Fibroblast of the conjunctiva (primary cell): ENCODE measurements around the gene TMEM178A.
"Not testable (repeated sequence)": the region's sequence is repeated elsewhere in the genome, so short reads cannot be mapped to it uniquely, and the experiment has no call there.

Source experiments
- DNase-seq: peaks from one replicate; pipeline ENCODE4 v3.0.0-alpha.2; 2010; ENCODE audit warnings: low read depth

The TMEM178A gene

DNA sequence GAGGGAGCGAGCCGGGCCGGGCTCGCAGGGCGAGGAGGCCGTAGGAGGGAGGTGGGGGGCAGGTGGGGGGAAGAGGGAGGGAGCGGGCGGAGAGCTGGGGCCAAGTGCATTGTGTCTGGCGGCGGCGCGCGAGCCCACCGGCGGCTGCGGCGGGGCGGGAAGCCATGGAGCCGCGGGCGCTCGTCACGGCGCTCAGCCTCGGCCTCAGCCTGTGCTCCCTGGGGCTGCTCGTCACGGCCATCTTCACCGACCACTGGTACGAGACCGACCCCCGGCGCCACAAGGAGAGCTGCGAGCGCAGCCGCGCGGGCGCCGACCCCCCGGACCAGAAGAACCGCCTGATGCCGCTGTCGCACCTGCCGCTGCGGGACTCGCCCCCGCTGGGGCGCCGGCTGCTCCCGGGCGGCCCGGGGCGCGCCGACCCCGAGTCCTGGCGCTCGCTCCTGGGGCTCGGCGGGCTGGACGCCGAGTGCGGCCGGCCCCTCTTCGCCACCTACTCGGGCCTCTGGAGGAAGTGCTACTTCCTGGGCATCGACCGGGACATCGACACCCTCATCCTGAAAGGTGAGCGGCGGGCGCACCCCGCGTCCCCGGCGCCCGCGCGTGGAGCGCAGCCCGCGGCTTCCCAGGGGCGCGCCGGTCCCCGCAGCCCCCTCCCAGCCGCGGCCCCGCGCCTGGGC, at the start of gene TMEM178A:
Gene TMEM178A (plus strand): TSS at position 107 of the 680 bp plus-strand sequence. CDS start 58 bp downstream, at position 165.
- DNase-seq, result no peak

DNA sequence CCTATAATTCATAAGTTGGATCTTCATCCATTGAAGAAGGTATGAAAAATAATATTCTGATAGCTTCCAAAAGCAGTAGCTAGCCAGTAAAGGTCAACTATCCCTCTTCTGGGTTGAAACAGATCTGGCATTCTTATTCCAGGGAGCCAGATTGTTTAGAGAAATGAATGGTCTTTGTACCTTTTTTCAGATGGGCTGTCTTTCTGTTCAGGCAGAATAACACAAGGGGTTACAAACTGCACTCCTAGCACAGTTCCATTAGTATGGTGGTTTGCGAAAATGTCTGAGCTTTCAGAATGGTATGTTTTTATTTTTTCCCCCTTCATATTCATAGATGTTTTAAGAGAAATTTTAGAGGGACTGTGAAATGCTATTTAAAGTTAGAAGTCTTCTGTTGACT, 47.5 kb upstream of the TMEM178A start:
- DNase-seq, result no peak

GRCh38 chr2:39618736-39619135, 47.0 kb upstream of the TMEM178A start:
- DNase-seq, result no peak

DNA sequence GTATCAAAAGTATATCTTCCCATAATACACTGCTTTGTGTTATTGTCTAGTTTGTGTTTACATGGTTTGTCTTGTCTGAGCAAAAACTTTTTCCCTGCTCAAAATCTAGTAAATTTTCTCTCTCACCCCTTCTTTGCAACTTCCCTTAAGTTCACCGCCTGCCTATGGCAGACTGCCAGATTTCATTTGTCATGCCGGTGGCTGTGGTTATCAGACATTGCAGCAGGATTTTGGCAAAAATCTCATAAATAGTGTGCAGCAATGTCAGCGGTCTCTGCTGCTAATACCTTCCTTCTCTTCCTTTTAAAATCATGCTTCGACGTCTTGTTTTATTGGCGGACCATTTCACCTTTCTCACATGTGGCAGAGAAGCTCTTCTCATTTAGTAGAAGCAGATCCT, 45.6 kb upstream of the TMEM178A start:
- peak; percentile 49 for DNase-seq

GRCh38 chr2:39621596-39621995, 44.1 kb upstream of the TMEM178A start:
- no peak for DNase-seq

DNA sequence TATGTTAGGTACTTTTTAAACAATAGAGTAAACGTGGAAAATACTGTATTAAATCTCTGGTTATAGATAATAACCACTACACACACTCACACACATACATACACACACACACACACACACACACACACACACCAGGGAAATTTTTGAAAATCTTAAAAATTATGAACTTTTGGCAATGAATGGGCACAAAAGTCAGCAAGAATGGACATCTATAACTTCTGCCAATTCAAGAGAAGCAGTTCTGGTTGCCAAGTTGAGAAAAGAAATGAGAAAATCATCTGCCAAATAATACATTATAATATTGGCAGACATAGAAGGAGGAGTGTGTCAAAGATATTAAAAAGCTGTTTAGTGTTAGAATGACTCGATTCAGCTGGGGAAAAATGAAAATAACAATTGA, 42.9 kb upstream of the TMEM178A start:
- no peak for DNase-seq

- no peak for DNase-seq
Observed at GRCh38 chr2:39623917-39624316, 41.8 kb upstream of the TMEM178A start.

DNA sequence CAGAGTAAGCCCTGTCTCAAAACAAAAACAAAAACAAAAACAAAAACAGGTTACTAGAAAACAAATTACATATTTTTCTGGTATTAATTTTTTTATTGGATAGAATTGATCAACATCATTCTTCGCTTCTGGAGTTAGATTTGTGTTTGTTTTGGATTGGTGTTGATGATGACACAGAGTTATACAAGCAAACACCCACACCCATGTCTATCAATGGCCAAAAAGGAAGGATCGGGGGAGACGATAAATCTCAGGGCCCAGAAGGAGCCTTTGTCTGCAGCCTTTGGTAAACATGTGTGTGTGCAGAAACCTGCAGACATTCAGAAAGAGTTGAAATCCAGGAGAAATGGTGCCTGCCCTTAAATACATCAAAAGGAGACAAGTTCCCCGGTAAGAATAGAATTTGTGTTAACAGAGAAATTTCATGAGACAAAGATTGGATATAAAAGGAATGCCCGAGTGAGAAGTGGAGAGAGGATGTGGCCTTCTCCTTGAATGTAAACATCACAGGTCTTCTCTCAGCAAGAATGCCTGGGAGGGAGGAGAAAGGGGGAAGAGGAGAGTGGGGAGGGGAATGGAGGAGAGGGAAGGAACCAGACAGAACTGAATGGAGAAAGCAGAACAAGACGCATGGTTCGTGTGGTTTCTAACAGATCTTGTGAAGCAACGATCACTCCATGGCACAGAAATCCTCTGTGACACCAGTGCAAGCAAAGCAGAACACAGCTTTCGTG, 40.4 kb upstream of the TMEM178A start:
- DNase-seq, result no peak

DNA sequence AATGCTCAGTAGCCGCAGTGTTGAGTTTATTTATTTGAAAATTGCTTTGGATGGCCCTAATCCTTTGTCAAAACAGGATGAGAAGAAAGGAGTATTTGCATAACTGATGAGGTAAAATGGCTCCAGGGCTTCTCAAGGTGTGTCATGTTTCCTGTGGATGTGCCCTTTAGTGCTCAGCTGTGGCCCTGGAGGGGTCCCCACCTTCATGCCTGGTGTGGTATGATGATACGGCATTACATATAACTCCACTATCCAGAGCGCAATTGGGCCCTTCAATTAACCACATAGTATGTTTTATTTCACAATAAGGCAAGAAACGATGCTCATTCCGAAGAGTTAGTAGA, 39.8 kb upstream of the TMEM178A start:
- no peak for DNase-seq

GRCh38 chr2:39628346-39628745, 37.4 kb upstream of the TMEM178A start:
- not testable (repeated sequence) for DNase-seq

- DNase-seq, result no peak
Observed at GRCh38 chr2:39629646-39630045, 36.1 kb upstream of the TMEM178A start.

- no peak for DNase-seq
Observed at GRCh38 chr2:39631256-39631655, 34.5 kb upstream of the TMEM178A start.

DNA sequence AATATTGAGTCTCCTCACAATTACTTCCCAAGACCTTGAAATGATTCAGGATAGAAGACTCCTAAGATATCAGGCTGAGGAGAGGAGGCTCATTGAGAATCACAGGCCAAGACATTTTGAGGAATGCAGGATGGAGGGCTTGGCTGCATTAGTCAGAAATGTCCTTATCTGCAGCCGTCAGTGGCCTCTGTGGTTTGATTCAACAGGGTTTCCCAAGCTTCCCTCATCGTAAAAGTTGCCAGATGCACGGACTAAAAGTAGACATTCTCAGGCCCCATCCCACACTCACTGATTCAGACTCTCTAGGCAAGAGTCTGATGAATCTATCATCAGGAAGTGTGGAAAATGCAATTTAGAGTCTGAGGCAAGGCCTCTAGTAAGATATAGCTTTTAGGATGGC, 34.0 kb upstream of the TMEM178A start:
- no peak for DNase-seq

- no peak for DNase-seq
Observed at GRCh38 chr2:39632876-39633275, 32.8 kb upstream of the TMEM178A start.

DNA sequence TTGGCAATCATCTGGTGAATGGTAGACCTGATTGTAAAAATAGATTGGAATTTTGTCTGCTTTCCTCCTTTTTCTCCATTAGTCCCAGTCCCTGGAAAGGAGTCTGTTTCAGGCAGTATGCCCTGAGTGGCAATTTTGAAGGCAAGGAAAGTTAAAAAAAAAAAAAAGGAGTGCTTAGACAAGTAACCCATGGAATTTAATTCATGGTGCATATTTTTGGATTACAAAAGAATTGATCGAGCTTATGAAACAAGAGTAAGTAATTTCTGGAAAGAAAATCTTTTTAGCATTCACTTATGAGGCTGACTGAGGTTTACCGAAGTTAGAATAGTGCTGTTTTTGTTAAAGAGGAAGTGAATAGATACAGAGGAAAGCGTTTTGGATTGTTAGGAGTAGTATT, 29.4 kb upstream of the TMEM178A start:
- no peak for DNase-seq

DNA sequence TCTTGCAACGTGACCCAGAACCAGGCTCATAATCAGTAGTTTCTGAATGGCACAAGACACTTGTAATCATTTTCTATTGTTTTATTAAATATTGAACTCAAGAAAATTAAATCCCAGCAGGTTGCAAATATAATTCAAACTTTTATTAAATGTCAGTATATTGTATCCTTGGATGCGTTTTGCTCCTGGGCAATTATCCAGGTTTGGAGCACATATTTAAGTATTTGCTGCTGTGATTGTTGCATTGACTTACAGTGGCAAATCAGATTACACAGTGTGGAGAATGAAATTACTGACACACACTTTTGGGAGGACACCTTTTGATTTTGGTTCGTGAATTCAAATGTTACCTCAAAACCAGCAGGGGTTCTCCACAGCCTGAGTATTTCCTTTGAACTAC, 27.1 kb upstream of the TMEM178A start:
- DNase-seq, result no peak

DNA sequence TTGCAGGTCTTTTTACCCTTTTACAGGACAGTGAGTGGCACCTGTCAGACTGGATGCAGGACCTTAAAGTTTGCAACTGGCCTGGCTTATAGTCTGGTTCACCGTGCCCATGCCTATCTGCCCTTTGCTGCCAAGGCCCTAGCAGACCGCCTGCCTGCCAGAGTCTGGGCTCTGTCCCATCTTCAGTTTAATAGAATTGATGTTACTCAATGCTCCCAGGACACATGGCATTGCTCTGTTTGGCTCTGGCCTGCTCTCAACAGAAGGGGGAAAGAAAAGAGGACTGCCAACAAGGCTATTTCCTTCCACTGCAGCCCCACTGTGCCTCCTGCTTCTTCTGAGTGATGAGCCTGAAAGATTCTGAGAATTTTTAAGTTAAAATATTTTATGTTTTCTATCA, 25.6 kb upstream of the TMEM178A start:
- DNase-seq, result no peak

DNA sequence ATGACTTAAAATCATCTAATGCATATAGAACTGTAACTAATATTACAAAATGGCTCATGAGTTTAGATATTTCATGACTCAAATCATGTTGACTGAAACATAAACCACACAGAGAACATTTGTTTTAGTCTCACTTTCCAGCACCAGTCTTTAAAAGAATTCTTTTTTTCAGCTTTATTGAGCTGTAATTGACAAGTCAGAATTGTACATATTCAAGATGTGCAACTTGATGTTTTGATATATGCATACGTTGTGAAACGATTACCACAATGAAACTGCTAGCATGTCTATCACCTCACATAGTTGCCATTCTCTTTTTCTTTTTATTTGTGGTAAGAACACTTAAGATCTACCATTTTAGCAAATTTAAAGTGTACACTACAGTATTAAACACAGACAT, 25.0 kb upstream of the TMEM178A start:
- DNase-seq, result no peak

DNA sequence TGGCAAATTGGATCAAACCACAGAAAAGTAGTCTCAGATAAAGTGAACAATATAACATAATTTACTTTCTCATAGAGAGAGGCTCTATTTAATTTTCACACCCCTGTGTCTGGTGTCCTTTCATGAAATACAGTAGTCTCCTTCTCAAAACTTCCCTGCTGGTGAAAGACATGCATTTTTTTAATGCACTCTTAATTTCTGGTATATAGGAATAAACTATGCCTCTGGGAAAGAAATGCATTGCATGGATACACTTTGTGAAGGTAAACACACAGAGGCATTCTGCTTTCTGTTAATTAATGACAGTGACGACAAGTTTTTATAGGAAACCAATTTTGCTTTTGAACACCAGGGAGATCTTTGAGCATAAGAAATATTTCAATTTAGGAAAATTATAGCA, 24.1 kb upstream of the TMEM178A start:
- DNase-seq, result no peak

GRCh38 chr2:39642051-39642718, 23.5 kb upstream of the TMEM178A start:
- peak; percentile 57 for DNase-seq

GRCh38 chr2:39645826-39646225, 19.9 kb upstream of the TMEM178A start:
- DNase-seq, result no peak

DNA sequence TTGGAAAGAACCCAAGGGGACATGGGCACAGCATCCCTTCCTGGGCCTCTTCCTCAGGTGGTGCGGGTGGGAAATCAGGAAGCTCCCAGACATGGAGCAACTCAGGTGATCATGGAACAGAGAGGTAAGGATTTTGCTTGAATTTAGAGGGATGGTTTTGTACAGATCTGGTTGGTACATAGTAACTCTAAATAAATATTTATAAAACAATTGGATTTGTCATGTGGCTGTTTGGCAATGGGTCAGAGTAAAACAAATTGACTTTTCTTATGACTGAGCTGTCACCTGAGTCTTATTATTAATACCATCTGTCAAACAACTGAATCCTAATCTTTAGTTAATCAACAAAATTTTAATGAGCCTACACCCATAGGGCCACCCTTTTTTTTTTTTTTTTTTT, 19.4 kb upstream of the TMEM178A start:
- DNase-seq, result no peak

DNA sequence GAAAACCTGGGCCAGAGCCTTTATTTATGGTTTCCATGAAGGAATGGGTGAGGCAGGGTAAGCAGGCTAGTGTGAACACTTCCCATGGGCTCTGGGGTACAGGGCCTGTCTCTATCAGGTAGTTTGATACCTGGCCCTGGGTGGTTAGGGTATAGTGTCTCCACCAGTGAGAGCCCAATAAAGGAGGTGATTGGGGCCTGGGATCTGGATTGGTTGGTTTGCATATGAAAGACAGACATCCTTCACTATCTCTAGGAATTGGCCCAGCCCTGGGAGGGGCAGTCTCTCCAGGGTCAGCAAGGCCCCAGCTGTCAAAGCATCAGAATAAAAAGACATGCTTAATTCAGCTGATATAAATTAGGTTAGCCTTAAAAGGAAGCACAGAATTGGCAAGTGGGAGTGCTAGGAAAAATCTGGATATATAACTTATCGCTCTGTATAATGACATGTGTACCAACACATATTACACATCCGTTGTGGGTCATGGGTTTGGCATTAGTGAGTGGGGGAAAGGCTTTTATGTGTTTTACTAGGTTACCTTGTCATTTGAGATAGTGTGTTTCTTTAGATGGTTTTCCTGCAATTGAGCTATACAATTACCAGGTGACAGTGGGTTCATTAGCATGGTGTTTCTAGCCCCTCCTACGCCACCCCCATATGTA, 18.5 kb upstream of the TMEM178A start:
- no peak for DNase-seq
